ENCODE data around the gene FAM20C.
"Not testable (repeated sequence)": the region's sequence is repeated elsewhere in the genome, so short reads cannot be mapped to it uniquely, and the experiment has no call there.

FAM20C gene

GRCh38 chr7:174716-175115 lies 17.7 kb upstream of the FAM20C start:
- no peak for DNase-seq (ENCODE audit: low spot score)

GRCh38 chr7:175955-176354 lies 16.4 kb upstream of the FAM20C start:
- DNase-seq (ENCODE audit: low spot score), result no peak

GRCh38 chr7:176381-176780 lies 16.0 kb upstream of the FAM20C start:
- DNase-seq (ENCODE audit: low spot score), result no peak

- DNase-seq (ENCODE audit: low spot score), result no peak
Measured at GRCh38 chr7:176786-177459, 15.4 kb upstream of the FAM20C start.

GRCh38 chr7:178444-178843 lies 13.9 kb upstream of the FAM20C start:
- no peak for DNase-seq (ENCODE audit: low spot score)

- no peak for DNase-seq (ENCODE audit: low spot score)
Measured at GRCh38 chr7:179209-179681, 13.1 kb upstream of the FAM20C start.

- DNase-seq (ENCODE audit: low spot score), result no peak
Measured at GRCh38 chr7:179948-180694, 12.2 kb upstream of the FAM20C start.

- no peak for DNase-seq (ENCODE audit: low spot score)
Measured at GRCh38 chr7:181738-182137, 10.6 kb upstream of the FAM20C start.

GRCh38 chr7:182502-182901 lies 9.9 kb upstream of the FAM20C start:
- DNase-seq (ENCODE audit: low spot score), result not testable (repeated sequence)

- no peak for DNase-seq (ENCODE audit: low spot score)
Measured at GRCh38 chr7:183496-184292, 8.7 kb upstream of the FAM20C start.

- no peak for DNase-seq (ENCODE audit: low spot score)
Measured at GRCh38 chr7:184294-185264, 7.8 kb upstream of the FAM20C start.

GRCh38 chr7:186516-187113 lies 5.8 kb upstream of the FAM20C start:
- no peak for DNase-seq (ENCODE audit: low spot score)

GRCh38 chr7:187227-187927 lies 5.0 kb upstream of the FAM20C start:
- DNase-seq (ENCODE audit: low spot score), result no peak

GRCh38 chr7:188174-188573 lies 4.2 kb upstream of the FAM20C start:
- DNase-seq (ENCODE audit: low spot score), result no peak

GRCh38 chr7:188727-189500 lies 3.5 kb upstream of the FAM20C start:
- DNase-seq (ENCODE audit: low spot score), result no peak

- DNase-seq (ENCODE audit: low spot score), result no peak
Measured at GRCh38 chr7:189719-190118, 2.7 kb upstream of the FAM20C start.

GRCh38 chr7:190196-190595 lies 2.2 kb upstream of the FAM20C start:
- DNase-seq (ENCODE audit: low spot score), result no peak

- peak; percentile 72 for DNase-seq (ENCODE audit: low spot score)
Measured at GRCh38 chr7:191105-191980, 1.0 kb upstream of the FAM20C start.

Data from HuH-7 (cell line).